ENCODE results near the gene CSTF3.

The CSTF3 gene

DNA sequence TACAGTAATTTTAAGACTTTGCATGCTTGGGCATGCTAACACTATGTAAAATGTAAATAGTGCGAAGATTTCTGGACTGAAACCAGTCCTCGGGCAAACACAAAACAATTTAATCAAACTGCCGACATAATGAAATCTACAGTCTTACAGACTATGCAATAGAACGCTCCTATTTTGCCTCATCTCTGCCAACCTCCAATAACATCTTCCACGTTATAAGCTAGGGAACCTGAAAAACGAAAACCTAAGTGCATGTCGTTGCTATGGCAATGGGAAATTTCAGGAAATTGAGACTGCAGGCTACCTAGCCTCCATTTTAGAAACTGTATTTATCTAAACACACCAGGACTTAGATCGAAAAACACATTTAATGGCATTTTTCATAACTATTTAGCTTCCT is 1.1 kb downstream of the CSTF3 start:
- H3K27ac ChIP-seq: no peak overlapping the region
- no peak for TF ChIP-seq ZFX (IDR thresholded peaks at IDR 0.05)
- TF ChIP-seq, protein P1, sequence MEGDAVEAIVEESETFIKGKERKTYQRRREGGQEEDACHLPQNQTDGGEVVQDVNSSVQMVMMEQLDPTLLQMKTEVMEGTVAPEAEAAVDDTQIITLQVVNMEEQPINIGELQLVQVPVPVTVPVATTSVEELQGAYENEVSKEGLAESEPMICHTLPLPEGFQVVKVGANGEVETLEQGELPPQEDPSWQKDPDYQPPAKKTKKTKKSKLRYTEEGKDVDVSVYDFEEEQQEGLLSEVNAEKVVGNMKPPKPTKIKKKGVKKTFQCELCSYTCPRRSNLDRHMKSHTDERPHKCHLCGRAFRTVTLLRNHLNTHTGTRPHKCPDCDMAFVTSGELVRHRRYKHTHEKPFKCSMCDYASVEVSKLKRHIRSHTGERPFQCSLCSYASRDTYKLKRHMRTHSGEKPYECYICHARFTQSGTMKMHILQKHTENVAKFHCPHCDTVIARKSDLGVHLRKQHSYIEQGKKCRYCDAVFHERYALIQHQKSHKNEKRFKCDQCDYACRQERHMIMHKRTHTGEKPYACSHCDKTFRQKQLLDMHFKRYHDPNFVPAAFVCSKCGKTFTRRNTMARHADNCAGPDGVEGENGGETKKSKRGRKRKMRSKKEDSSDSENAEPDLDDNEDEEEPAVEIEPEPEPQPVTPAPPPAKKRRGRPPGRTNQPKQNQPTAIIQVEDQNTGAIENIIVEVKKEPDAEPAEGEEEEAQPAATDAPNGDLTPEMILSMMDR (conservative IDR thresholded peaks at IDR 0.05): no peak

DNA sequence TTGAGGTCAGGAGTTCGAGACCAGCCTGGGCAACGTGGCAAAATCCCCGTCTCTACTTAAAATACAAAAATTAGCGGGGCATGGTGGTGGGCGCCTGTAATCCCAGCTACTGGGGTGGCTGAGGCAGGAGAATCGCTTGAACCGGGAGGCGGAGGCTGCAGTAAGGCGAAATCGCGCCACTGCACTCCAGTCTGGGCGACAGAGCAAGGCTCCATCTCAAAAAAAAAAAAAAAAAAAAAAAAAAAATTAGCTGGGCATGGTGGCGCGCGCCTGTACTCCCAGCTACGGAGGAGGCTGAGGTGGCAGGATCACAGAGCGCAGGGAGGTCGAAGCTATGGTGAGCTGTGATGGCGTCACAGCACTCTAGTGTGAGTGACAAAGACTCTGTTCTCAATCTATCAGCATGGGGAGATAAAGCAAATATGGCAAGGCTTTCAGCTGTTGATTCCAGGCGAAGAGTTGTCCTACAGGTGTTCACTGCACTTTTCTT is 1.9 kb downstream of the CSTF3 start:
- H3K27ac ChIP-seq: peak overlapping the region; percentile 13; the same call in 1 of the 2 replicates

DNA sequence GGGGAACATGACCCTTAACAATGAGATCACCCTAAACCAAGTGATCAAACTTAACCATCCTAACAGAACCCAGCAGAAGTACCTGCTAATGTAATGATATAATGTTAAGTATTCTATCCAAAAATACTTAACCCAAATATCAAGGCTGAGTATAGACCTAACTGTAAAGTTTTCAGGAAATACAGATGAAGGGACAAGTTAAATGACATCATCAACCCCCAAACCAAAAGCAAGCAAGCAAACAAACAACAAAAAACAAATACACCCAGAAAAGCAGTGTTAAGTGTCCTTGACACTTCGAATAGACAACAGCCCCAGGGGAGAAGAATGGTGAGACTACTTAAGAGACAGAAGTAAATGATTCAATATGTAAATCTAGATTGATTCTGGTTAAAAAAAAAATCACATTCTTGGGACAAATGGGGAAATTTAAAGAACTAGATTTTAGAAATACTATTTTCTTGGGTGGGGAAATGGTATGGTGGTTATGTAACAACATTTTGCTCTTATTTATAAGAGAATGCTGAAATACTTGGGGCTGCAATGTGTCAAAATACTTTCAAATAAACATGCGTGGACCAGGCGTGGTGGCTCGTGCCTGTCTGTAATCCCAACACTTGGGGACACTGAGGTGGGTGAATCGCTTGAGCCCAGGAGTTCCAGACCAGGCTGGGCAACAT is 2.5 kb downstream of the CSTF3 start:
- no peak for TF ChIP-seq ZFX (IDR thresholded peaks at IDR 0.05)
- TF ChIP-seq, protein P1 (conservative IDR thresholded peaks at IDR 0.05): no peak
- no peak overlapping the region for H3K27ac ChIP-seq

DNA sequence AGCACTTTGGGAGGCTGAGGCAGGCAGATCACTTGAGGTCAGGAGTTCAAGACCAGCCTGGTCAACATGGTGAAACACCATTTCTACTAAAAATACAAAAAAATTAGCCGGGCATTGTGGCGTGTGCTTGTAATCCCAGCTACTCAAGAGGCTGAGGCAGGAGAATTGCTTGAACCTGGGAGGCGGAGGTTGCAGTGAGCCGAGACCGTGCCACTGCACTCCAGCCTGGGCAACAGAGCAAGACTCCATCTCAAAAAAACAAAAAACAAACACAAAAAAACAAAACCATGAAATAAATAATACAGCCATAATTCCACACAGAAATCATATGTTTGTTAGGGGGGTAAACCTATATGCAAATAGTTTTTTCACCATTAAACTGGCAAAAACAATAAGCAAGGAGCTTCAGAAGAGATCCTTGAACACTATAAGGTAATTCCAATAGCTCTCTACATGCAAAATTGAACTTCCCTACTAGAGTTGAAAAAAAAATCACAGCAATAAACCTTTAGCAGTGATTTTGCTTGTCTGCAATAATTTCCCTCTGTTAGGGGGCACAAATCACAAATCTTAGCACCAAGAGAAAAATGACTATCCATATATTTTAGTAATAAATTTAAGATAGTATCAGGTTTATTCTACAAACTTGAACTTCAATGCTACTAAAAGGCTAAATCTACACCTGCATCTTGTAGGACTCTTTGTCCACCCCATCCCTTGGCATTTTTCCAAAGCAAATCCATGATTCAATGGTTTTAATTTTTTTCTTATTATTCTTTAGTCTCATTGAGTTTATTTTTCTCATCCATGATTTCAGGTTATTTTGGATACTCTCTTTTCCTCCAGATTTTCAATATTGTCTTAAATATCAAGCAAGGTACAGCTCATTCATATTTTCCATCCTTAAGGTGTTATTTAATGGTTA is 3.9 kb downstream of the CSTF3 start:
- TF ChIP-seq ZFX (IDR thresholded peaks at IDR 0.05): no peak
- TF ChIP-seq, protein P1 (conservative IDR thresholded peaks at IDR 0.05): no peak
- no peak overlapping the region; the same call in 1 of the 2 replicates for H3K27ac ChIP-seq

DNA sequence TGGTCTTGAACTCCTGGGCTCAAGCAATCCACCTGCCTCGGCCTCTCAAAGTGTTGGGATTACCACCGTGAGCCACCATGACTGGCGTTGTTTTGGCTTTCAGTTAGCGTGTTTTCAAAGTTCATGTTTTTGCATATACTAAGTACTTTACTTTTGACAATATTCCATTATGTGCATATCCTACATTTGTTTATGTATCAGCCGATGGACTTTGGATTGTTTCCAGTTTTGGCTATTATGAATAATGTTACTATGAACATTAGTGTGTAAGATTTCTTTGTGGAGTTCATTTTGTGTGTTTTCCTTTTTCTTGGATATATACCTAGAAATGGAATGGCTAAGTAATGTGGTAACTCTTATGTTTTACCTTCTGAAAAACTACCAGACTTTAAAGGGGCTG is 9.9 kb downstream of the CSTF3 start:
- no peak for TF ChIP-seq ZFX (IDR thresholded peaks at IDR 0.05)
- TF ChIP-seq, protein P1 (conservative IDR thresholded peaks at IDR 0.05): no peak
- no peak overlapping the region for H3K27ac ChIP-seq

DNA sequence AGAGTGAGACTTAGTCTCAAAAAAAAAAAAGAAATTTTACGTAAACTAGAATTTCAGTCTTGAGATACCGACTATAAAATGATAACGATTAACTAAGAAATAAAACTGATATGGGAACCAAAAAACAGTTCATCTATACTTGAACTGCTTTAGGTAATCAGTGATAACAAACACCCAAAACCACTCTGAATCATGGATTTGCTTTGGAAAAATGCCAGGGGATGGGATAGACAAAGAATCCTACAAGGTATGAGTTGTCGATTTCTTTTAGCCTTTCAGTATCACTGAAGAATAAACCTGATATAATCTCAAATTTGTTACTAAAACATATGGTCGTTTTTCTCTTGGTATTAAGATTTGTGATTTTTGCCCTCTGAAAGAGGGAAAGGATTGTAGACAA is 13.7 kb downstream of the CSTF3 start:
- no peak overlapping the region for H3K27ac ChIP-seq
- TF ChIP-seq ZFX (IDR thresholded peaks at IDR 0.05): no peak
- TF ChIP-seq, protein P1 (conservative IDR thresholded peaks at IDR 0.05): no peak

DNA sequence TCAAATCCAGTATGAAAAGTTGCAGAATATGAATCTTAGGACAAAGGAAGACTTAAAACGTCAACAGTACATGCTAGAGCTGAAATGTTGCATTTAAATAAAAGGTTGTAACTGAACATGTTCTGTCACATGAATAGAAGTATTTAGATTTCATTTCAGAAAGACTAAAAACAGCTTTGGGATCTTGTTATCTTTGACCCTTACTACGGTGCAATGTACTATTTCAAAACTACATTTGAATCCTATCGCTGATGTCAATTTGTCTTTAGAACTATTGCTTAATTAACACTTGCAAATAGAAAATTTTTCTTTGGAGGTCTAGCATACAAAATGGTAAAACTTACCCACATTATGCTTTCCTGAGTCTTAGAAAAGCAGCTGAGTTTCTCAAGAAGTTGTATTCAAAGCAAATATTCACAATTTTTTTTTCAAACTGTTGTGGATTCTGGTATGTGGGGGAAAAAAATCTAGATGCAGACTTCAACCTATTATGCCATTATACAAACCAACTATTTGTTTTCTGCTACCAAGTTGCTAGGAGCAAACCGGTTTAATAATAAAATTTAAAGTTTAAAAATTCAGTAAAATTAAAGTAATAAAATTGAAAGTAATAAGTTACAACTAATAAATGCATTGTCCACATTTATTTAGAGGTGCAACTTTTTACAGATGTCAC is 25.4 kb downstream of the CSTF3 start:
- TF ChIP-seq ZFX (IDR thresholded peaks at IDR 0.05): no peak
- TF ChIP-seq, protein P1 (conservative IDR thresholded peaks at IDR 0.05): no peak
- H3K27ac ChIP-seq: no peak overlapping the region

Data from C4-2B (cell line).